HUES48 (cell line): ENCODE results near the gene FAM193A.

Experiments used
- H3K27ac ChIP-seq: one replicate; pipeline ENCODE4 v1.7.0; 2013; ENCODE audit warnings: low read depth, low read length, inconsistent platforms
- H3K27me3 ChIP-seq: 2 replicates; pipeline ENCODE4 v1.6.1; 2013; ENCODE audit warnings: mild to moderate bottlenecking, low read length; ENCODE audit not compliant: control insufficient read depth, insufficient read depth
- H3K36me3 ChIP-seq: 2 replicates; pipeline ENCODE4 v1.6.1; 2013; ENCODE audit warnings: low read length; ENCODE audit not compliant: control insufficient read depth, insufficient read depth
- H3K4me1 ChIP-seq: 2 replicates; pipeline ENCODE4 v1.6.1; 2013; ENCODE audit warnings: mild to moderate bottlenecking, low read length; ENCODE audit not compliant: control insufficient read depth, insufficient read depth
- H3K4me3 ChIP-seq: 2 replicates; pipeline ENCODE4 v1.5.1; 2013; ENCODE audit warnings: mild to moderate bottlenecking, low read depth, low read length
- H3K9ac ChIP-seq: 2 replicates; pipeline ENCODE4 v1.6.1; 2013; ENCODE audit warnings: mild to moderate bottlenecking, low read depth, low read length, moderate library complexity
- H3K9me3 ChIP-seq: 2 replicates; pipeline ENCODE4 v1.6.1; 2013; ENCODE audit warnings: low read length; ENCODE audit not compliant: control insufficient read depth, insufficient read depth

Gene FAM193A

DNA sequence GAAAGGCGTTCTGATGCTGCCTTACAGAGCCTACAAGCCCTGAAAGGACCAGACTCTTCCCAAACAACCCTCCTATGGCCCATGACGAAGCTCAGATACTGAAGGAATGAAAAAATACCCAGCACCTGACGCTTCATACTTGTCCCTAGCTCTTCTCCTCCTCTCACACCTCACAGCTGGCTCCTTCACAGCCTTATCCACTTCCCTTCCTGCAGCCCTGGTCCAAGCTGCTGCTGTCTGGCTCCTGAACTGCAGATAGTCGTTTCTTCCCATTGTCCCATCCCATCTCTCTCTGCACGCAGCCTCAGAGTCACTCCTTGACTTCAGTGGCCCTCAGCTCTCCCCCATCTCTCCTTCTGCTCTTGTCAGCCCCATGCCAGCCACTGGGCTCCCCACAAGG is 56.6 kb downstream of the FAM193A start:
- no peaks in the 10 kb centered on the region for H3K27me3 ChIP-seq
- H3K9me3 ChIP-seq = no peaks in the 10 kb centered on the region
- peaks cover 42% of the 10 kb centered on the region for H3K4me1 ChIP-seq
- no peak overlapping the region for H3K27ac ChIP-seq
- H3K36me3 ChIP-seq = 0 out of 2 replicates have a peak, but pooled peaks cover 6% of the 10 kb centered on the region
- H3K9ac ChIP-seq = no peak overlapping the region
- H3K4me3 ChIP-seq = no peak overlapping the region

DNA sequence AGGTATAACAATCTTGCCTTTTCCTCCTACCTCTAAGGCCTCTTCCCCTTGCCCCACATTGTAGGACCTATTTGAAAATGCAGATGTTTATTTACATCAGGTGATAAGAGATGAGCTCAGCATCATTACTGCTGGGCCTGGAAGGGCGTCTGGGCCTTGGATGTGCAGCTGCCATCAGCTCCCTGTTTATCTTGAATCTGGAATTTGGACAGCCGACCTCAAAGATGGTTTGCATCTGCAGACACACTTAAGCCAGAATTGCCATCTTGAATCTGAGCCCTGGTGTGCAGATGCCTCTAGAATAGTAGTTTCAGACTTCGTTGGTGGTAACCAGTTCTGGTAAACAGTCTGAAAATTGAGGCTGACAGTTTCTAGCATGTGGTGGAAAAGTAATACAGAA is 59.0 kb downstream of the FAM193A start:
- Histone ChIP-seq H3K9ac (no peak overlapping the region), H3K27ac (no peak overlapping the region), H3K36me3 (0 out of 2 replicates have a peak, but pooled peaks cover 12% of the 10 kb centered on the region), H3K9me3 (no peaks in the 10 kb centered on the region), H3K27me3 (no peaks in the 10 kb centered on the region), H3K4me3 (no peak overlapping the region), H3K4me1 (peaks cover 56% of the 10 kb centered on the region)

GRCh38 chr4:2595952-2596552 is 59.6 kb downstream of the FAM193A start:
- Histone ChIP-seq H3K9ac (no peak overlapping the region), H3K27me3 (no peaks in the 10 kb centered on the region), H3K9me3 (no peaks in the 10 kb centered on the region), H3K4me3 (no peak overlapping the region), H3K4me1 (peaks cover 54% of the 10 kb centered on the region), H3K27ac (peak overlapping the region; percentile 88), H3K36me3 (0 out of 2 replicates have a peak, but pooled peaks cover 12% of the 10 kb centered on the region)

GRCh38 chr4:2596611-2597010 is 60.2 kb downstream of the FAM193A start:
- Histone ChIP-seq H3K9ac (no peak overlapping the region), H3K36me3 (0 out of 2 replicates have a peak, but pooled peaks cover 12% of the 10 kb centered on the region), H3K9me3 (no peaks in the 10 kb centered on the region), H3K27ac (peak overlapping the region; percentile 88), H3K4me1 (peaks cover 52% of the 10 kb centered on the region), H3K4me3 (no peak overlapping the region), H3K27me3 (no peaks in the 10 kb centered on the region)

- H3K4me1 ChIP-seq = peaks cover 42% of the 10 kb centered on the region
- H3K9me3 ChIP-seq = no peaks in the 10 kb centered on the region
- no peak overlapping the region for H3K9ac ChIP-seq
- H3K4me3 ChIP-seq = no peak overlapping the region
- no peaks in the 10 kb centered on the region for H3K27me3 ChIP-seq
- H3K27ac ChIP-seq = peak overlapping the region; percentile 88
- H3K36me3 ChIP-seq = 0 out of 2 replicates have a peak, but pooled peaks cover 12% of the 10 kb centered on the region
These were observed 62.3 kb downstream of the FAM193A start for GRCh38 chr4:2598511-2599303.

DNA sequence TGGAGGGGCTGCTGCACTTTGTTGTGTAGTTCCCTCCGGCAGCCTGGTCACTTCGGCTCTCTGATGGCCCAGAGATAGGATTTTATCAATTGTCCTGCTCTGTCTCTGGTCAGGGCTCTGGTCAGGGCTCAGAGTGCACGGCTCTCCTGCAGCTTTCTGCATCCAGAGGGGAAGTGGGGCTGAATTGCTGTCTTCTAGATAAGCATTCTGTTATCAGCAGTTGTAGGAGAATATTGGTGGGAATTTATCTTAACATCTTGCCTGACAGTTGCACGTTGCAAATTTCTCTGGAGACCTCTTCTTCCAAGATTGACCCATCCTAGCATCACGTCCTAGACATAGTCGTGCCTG is 62.8 kb downstream of the FAM193A start:
- 0 out of 2 replicates have a peak, but pooled peaks cover 12% of the 10 kb centered on the region for H3K36me3 ChIP-seq
- H3K9ac ChIP-seq = no peak overlapping the region
- peaks cover 37% of the 10 kb centered on the region for H3K4me1 ChIP-seq
- no peaks in the 10 kb centered on the region for H3K27me3 ChIP-seq
- H3K4me3 ChIP-seq = no peak overlapping the region
- no peaks in the 10 kb centered on the region for H3K9me3 ChIP-seq
- peak overlapping the region; percentile 42 for H3K27ac ChIP-seq

DNA sequence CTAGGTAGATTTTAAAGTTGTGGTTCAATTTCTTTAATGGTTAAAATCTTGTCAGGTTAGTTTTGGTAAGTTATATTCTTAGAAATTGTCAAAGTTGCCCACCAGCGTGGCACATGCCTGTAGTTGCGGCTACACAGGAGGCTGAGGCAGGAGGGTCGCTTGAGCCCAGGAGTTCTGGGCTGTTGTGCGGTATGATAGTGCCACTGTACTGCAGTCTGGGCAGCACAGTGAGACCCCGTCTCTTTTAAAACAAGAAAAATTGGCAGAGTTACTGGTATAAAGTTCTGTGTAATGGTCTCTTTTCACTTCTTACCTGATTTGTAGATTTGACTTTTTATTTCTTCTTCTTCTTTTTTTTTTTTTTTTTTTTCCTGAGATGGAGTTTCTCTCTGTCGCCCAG is 64.4 kb downstream of the FAM193A start:
- 0 out of 2 replicates have a peak, but pooled peaks cover 12% of the 10 kb centered on the region for H3K36me3 ChIP-seq
- H3K9ac ChIP-seq = no peak overlapping the region
- H3K27ac ChIP-seq = no peak overlapping the region

GRCh38 chr4:2604614-2605013 is 68.2 kb downstream of the FAM193A start:
- H3K9me3 ChIP-seq = no peaks in the 10 kb centered on the region
- H3K4me1 ChIP-seq = no peaks in the 10 kb centered on the region
- H3K27ac ChIP-seq = no peak overlapping the region
- H3K4me3 ChIP-seq = no peak overlapping the region
- 0 out of 2 replicates have a peak, but pooled peaks cover 6% of the 10 kb centered on the region for H3K36me3 ChIP-seq
- H3K9ac ChIP-seq = no peak overlapping the region
- H3K27me3 ChIP-seq = no peaks in the 10 kb centered on the region

More for the DNA sequence above, 64.4 kb downstream of the FAM193A start:
- no peaks in the 10 kb centered on the region for H3K9me3 ChIP-seq
- no peak overlapping the region for H3K4me3 ChIP-seq
- H3K4me1 ChIP-seq = peaks cover 34% of the 10 kb centered on the region
- no peaks in the 10 kb centered on the region for H3K27me3 ChIP-seq

DNA sequence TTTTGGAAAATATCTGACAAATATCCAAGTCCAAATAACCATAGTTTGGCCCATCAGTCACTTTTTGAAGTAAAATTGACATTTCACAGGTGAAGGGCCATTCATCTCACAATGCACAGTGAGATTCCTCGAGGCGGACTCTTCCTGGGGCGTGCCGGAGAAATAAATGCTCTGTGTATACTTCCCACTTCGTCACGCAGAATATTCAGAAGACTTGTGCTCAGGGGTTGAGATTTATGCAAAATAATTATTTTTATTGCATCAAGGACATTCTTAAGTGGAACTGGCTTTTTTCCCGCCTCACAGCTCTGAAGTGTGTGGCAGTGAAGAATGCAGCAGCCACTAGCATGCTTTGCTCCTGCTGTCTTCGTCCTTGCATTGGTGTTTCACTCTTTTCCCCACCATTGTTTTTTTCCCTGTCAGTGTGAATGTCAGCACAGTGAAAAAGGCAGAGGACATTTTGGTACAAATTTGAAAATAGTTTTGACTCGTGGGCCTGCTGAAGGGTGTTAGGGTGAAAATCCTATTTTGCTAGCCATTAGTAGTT is 70.6 kb downstream of the FAM193A start:
- Histone ChIP-seq H3K9me3 (no peaks in the 10 kb centered on the region), H3K4me3 (no peak overlapping the region), H3K36me3 (no peaks in the 10 kb centered on the region), H3K27ac (no peak overlapping the region), H3K4me1 (no peaks in the 10 kb centered on the region), H3K27me3 (no peaks in the 10 kb centered on the region), H3K9ac (no peak overlapping the region)

DNA sequence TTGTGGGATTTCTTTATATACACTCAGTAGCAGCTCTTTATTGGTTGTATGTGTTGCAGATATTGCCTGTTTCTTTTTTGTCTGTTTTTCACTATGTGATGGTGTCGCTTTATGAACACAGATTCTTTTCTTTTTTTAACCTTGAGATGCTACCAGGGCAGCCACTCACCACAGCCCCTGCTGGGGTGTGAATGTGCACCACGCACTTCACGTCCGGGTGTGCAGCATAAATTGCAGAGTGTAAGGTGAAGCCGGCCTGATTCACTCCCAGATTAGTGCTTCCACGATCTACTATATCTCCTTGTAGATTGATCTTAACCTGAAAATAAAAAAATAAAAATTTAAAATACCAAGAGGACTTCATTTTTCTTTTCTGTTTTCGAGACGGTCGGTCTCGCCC is 71.4 kb downstream of the FAM193A start:
- Histone ChIP-seq H3K36me3 (no peaks in the 10 kb centered on the region), H3K27me3 (no peaks in the 10 kb centered on the region), H3K4me1 (no peaks in the 10 kb centered on the region), H3K4me3 (no peak overlapping the region), H3K9ac (no peak overlapping the region), H3K9me3 (no peaks in the 10 kb centered on the region), H3K27ac (no peak overlapping the region)

DNA sequence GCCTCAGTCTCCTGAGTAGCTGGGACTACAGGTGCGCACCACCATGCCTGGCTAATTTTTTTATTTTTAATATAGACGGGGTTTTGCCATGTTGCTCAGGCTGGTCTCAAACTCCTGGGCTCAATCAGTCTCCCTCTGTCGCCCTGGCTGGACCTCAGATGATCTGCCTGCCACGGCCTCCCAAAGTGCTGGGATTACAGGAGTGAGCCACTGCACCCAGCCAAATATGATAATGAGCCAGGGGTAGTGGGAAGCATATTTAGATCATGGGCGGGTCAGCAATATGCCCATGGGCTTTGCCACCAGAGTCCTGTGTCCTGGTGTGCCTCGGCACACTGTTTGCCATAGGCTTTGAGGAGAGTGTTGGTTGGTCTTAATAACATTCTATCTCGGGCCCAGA is 71.8 kb downstream of the FAM193A start:
- Histone ChIP-seq H3K9ac (no peak overlapping the region), H3K27ac (no peak overlapping the region), H3K27me3 (no peaks in the 10 kb centered on the region), H3K9me3 (no peaks in the 10 kb centered on the region), H3K4me1 (no peaks in the 10 kb centered on the region), H3K4me3 (no peak overlapping the region), H3K36me3 (no peaks in the 10 kb centered on the region)
